ENCODE data around the gene VWC2. TPM values are rescaled to one million over a fixed set of nuclear protein-coding genes. Genes with fewer than 3 reads are reported as not detected.
A peak's percentile ranks its signal among the peaks of the same experiment; 100 is the strongest.

Gene VWC2
- total and polyA plus RNA-seq, 2 of the 8 experiments (the other 6 are each of a cell fraction or from before 2014, with no cell fraction given), result 0.24 to 0.30 TPM

DNA sequence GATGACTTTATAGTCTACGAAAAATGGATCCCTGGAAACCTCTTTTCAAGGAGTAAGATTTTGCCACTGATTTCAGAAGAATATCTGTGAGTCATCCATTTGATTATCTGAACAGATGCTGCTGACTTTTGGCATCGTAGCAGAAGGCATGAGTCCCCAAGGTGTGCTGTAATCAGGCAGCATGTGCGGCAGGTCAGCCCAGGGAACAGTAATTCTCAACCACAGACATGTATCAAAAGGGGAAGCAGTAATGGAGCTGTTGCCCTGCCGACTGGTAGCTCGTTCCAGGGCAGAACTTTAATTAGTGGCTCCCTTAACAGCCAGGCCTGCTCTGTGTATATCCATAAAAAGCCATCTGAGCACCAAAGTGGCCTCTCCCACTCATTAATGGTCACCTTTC lies 5.7 kb upstream of the VWC2 start:
- no peaks in the 10 kb centered on the region for H3K9me3 ChIP-seq (ENCODE audit: insufficient read depth in 2 of 2, low read depth in 1 of 2, low read length in 1 of 2)
- no peak overlapping the region for H2AFZ ChIP-seq (ENCODE audit: low read length)
- no peak overlapping the region for H3K56ac ChIP-seq (replicated peaks; ENCODE audit: insufficient read length, low read depth, low read length)
- H2BK120ac ChIP-seq (replicated peaks; ENCODE audit: low read depth, low read length), result no peak overlapping the region
- H3K14ac ChIP-seq (ENCODE audit: insufficient read length), result no peak overlapping the region
- no peak overlapping the region for H3K4me3 ChIP-seq (ENCODE audit: extremely low read depth in 1 of 4, insufficient read depth in 2 of 4, low read depth in 3 of 4, low read length in 4 of 4)
- H2BK15ac ChIP-seq (ENCODE audit: low read length), result no peak overlapping the region
- DNase-seq (ENCODE audit: low read depth in 1 of 2, low spot score in 2 of 2) (no peak), FAIRE-seq (no peak)
- H2AK5ac ChIP-seq (ENCODE audit: low read depth, low read length), result no peak overlapping the region
- H3K27me3 ChIP-seq (replicated peaks in 1 of 4; ENCODE audit: control insufficient read depth in 3 of 4, extremely low read depth in 1 of 4, insufficient read depth in 3 of 4, low read length in 3 of 4), result peaks cover 7 to 22% (median 18%) of the 10 kb centered on the region in 4 experiments
- no peak overlapping the region for H4K8ac ChIP-seq (ENCODE audit: extremely low read depth, insufficient read depth, low read length)
- H2BK5ac ChIP-seq (ENCODE audit: low read depth, low read length), result no peak overlapping the region
- H3K4me1 ChIP-seq (replicated peaks in 1 of 4; ENCODE audit: control insufficient read depth in 3 of 4, insufficient read depth in 4 of 4, low read length in 3 of 4), result peaks cover 0 to 5% (median 0%) of the 10 kb centered on the region in 4 experiments; a peak in 1 of 7 replicates
- no peaks in the 10 kb centered on the region for H4K20me1 ChIP-seq (replicated peaks in 1 of 2; ENCODE audit: control insufficient read depth in 1 of 2, insufficient read depth in 2 of 2, low read length in 2 of 2)
- H3K27ac ChIP-seq (ENCODE audit: low read depth, low read length), result no peak overlapping the region
- H3K23ac ChIP-seq (ENCODE audit: insufficient read length), result no peak overlapping the region
- no peak overlapping the region for H2BK20ac ChIP-seq (ENCODE audit: low read length)
- no peak overlapping the region for H4K91ac ChIP-seq (replicated peaks; ENCODE audit: insufficient read length, low read length)
- H2BK12ac ChIP-seq (ENCODE audit: low read depth, low read length), result peak overlapping the region; percentile 82; the same call in 1 of the 2 replicates
- TF ChIP-seq TBP (IDR thresholded peaks at IDR 0.05; ENCODE audit: low read depth, low read length), result no peak
- no peak for TF ChIP-seq CHD2 (IDR thresholded peaks at IDR 0.05; ENCODE audit: low read length)
- no peak for TF ChIP-seq SIX5 (IDR thresholded peaks at IDR 0.05; ENCODE audit: low read depth, low read length)
- TF ChIP-seq CBX5 (IDR thresholded peaks at IDR 0.05; ENCODE audit: low read depth, low read length), result no peak
- TF ChIP-seq HDAC2 (IDR thresholded peaks at IDR 0.05; ENCODE audit: borderline replicate concordance in 1 of 2, low read depth in 2 of 2, low read length in 2 of 2), result no peak
- TF ChIP-seq GABPA (IDR thresholded peaks at IDR 0.05; ENCODE audit: borderline replicate concordance, insufficient read depth, low read length), result no peak
- TF ChIP-seq GTF2F1 (IDR thresholded peaks at IDR 0.05; ENCODE audit: borderline replicate concordance, low read depth, low read length), result no peak
- no peak for TF ChIP-seq SAP30 (IDR thresholded peaks at IDR 0.05; ENCODE audit: insufficient read depth, insufficient replicate concordance, low read length)
- TF ChIP-seq, protein P1, sequence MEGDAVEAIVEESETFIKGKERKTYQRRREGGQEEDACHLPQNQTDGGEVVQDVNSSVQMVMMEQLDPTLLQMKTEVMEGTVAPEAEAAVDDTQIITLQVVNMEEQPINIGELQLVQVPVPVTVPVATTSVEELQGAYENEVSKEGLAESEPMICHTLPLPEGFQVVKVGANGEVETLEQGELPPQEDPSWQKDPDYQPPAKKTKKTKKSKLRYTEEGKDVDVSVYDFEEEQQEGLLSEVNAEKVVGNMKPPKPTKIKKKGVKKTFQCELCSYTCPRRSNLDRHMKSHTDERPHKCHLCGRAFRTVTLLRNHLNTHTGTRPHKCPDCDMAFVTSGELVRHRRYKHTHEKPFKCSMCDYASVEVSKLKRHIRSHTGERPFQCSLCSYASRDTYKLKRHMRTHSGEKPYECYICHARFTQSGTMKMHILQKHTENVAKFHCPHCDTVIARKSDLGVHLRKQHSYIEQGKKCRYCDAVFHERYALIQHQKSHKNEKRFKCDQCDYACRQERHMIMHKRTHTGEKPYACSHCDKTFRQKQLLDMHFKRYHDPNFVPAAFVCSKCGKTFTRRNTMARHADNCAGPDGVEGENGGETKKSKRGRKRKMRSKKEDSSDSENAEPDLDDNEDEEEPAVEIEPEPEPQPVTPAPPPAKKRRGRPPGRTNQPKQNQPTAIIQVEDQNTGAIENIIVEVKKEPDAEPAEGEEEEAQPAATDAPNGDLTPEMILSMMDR (IDR thresholded peaks at IDR 0.05; ENCODE audit: control extremely low read depth in 1 of 3, insufficient read depth in 1 of 3, low read depth in 1 of 3, low read length in 3 of 3), result no peak
- no peak for TF ChIP-seq SP2 (IDR thresholded peaks at IDR 0.05; ENCODE audit: low read length)
- TF ChIP-seq, protein P2, sequence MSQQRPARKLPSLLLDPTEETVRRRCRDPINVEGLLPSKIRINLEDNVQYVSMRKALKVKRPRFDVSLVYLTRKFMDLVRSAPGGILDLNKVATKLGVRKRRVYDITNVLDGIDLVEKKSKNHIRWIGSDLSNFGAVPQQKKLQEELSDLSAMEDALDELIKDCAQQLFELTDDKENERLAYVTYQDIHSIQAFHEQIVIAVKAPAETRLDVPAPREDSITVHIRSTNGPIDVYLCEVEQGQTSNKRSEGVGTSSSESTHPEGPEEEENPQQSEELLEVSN (IDR thresholded peaks at IDR 0.05), result no peak
- no peak overlapping the region for H3K4me2 ChIP-seq (ENCODE audit: insufficient read depth in 1 of 2, low read depth in 2 of 2, low read length in 2 of 2)
- H4K5ac ChIP-seq (ENCODE audit: insufficient read length, low read depth, low read length), result no peak overlapping the region
- H3K79me2 ChIP-seq (ENCODE audit: control insufficient read depth in 1 of 2, insufficient read depth in 2 of 2, low read length in 2 of 2), result no peaks in the 10 kb centered on the region
- POLR2A ChIA-PET (ENCODE audit: partially characterized antibody), result no interaction called here
- no peak overlapping the region for H3K9ac ChIP-seq (replicated peaks in 1 of 4; ENCODE audit: extremely low read depth in 1 of 4, low read depth in 3 of 4, low read length in 3 of 4)
- H3K4ac ChIP-seq (replicated peaks; ENCODE audit: insufficient read length, low read depth, low read length), result no peak overlapping the region
- no peaks in the 10 kb centered on the region for H3K23me2 ChIP-seq (ENCODE audit: low read depth, low read length)
- H3K18ac ChIP-seq (ENCODE audit: extremely low read depth, low read length), result no peak overlapping the region
- WGBS, 2 experiments (ENCODE audit: extremely low coverage in 1 of 2, insufficient coverage in 1 of 2, insufficient read length in 1 of 2, insufficient replicate concordance in 2 of 2, low coverage in 1 of 2, low lambda C conversion rate in 2 of 2, missing lambda C conversion rate in 1 of 2), result 88% methylated on average over 5 of the region's 5 CpGs; no CpG with 5 or more reads in 1 of the 2 experiments
- CTCF ChIA-PET (ENCODE audit: partially characterized antibody), result interaction anchor here (1.7 kb wide), 1 partner anchor 22 kb away, joined by 3 read pairs; no protein-coding TSS in a partner anchor
- H3K36me3 ChIP-seq (ENCODE audit: control insufficient read depth in 2 of 4, insufficient read depth in 4 of 4, low read length in 3 of 4), result no peaks in the 10 kb centered on the region
- no peaks in the 10 kb centered on the region for H3K79me1 ChIP-seq (ENCODE audit: low read depth, low read length)

Measured in H1 (cell line).